ENCODE measurements around the gene OR12D3.

- no peak for TF ChIP-seq CTCF (IDR thresholded peaks at IDR 0.05)
- TF ChIP-seq ZFX (IDR thresholded peaks at IDR 0.05; ENCODE audit: borderline replicate concordance): no peak
Measured at GRCh38 chr6:29395331-29395730, 20.2 kb upstream of the OR12D3 start, which contains the start of gene OR12D2.
